H9 (cell line): Measurements from ENCODE around the gene DNAJC7. TPM values are rescaled to one million over a fixed set of nuclear protein-coding genes. Genes with fewer than 3 reads are reported as not detected.

Source experiments
- DNase-seq: peaks from one replicate; pipeline ENCODE4 v3.0.0-alpha.2; 2017
- H2AFZ ChIP-seq: one replicate; pipeline ENCODE4 v1.6.1; 2013; ENCODE audit warnings: mild to moderate bottlenecking, low read length, control low read depth, moderate library complexity
- H2AK5ac ChIP-seq: 2 replicates; pipeline ENCODE4 v1.6.1; 2013; ENCODE audit warnings: low read length, control low read depth, mixed read lengths; ENCODE audit not compliant: insufficient read length
- H2BK120ac ChIP-seq: one replicate; pipeline ENCODE4 v1.6.1; 2013; ENCODE audit warnings: low read depth, mild to moderate bottlenecking, low read length, control low read depth, inconsistent platforms; ENCODE audit not compliant: poor library complexity, severe bottlenecking
- H2BK12ac ChIP-seq: 2 replicates; pipeline ENCODE4 v1.6.1; 2013; ENCODE audit warnings: low read length, control low read depth, mixed read lengths, low read depth; ENCODE audit not compliant: insufficient read length
- H2BK15ac ChIP-seq: 2 replicates; pipeline ENCODE4 v1.6.1; 2013; ENCODE audit warnings: low read depth, low read length, control low read depth
- H2BK20ac ChIP-seq: one replicate; pipeline ENCODE4 v1.6.1; 2013; ENCODE audit warnings: low read depth, mild to moderate bottlenecking, low read length, control low read depth, inconsistent platforms; ENCODE audit not compliant: poor library complexity, severe bottlenecking
- H2BK5ac ChIP-seq: 2 replicates; pipeline ENCODE4 v1.6.1; 2013; ENCODE audit warnings: low read length, control low read depth, mixed read lengths; ENCODE audit not compliant: insufficient read length
- H3K14ac ChIP-seq: 2 replicates; pipeline ENCODE4 v1.6.1; 2013; ENCODE audit warnings: low read length, control low read depth; ENCODE audit not compliant: insufficient read depth
- H3K18ac ChIP-seq: 2 replicates; pipeline ENCODE4 v1.6.1; 2013; ENCODE audit warnings: low read depth, mild to moderate bottlenecking, mixed read lengths, low read length, control low read depth; ENCODE audit not compliant: insufficient read length
- H3K23ac ChIP-seq: 2 replicates; pipeline ENCODE4 v1.6.1; 2013; ENCODE audit warnings: low read length, control low read depth, mixed read lengths, low read depth; ENCODE audit not compliant: insufficient read length
- H3K23me2 ChIP-seq: 2 replicates; pipeline ENCODE4 v1.6.1; 2013; ENCODE audit warnings: low read depth, mild to moderate bottlenecking, mixed read lengths, low read length, control low read depth; ENCODE audit not compliant: insufficient read length, poor library complexity, severe bottlenecking
- H3K27ac ChIP-seq: 2 replicates; pipeline ENCODE4 v1.5.1; 2013; ENCODE audit warnings: low read length, control low read depth, mixed read lengths, low read depth; ENCODE audit not compliant: insufficient read length
- H3K27me3 ChIP-seq: 2 replicates; pipeline ENCODE4 v1.6.1; 2013; ENCODE audit warnings: low read length, control low read depth, inconsistent platforms; ENCODE audit not compliant: insufficient read depth
- H3K4ac ChIP-seq: 2 replicates; pipeline ENCODE4 v1.6.1; 2013; ENCODE audit warnings: low read depth, mild to moderate bottlenecking, control low read depth, inconsistent platforms, low read length, moderate library complexity
- H3K4me1 ChIP-seq: 2 replicates; pipeline ENCODE4 v1.6.1; 2013; ENCODE audit warnings: low read length, control low read depth, inconsistent platforms; ENCODE audit not compliant: insufficient read depth
- H3K4me2 ChIP-seq: 2 replicates; pipeline ENCODE4 v1.6.1; 2013; ENCODE audit warnings: low read length, control low read depth, mixed read lengths; ENCODE audit not compliant: insufficient read length, insufficient read depth
- H3K56ac ChIP-seq: 2 replicates; pipeline ENCODE4 v1.6.1; 2013; ENCODE audit warnings: low read depth, mild to moderate bottlenecking, mixed read lengths, low read length, control low read depth; ENCODE audit not compliant: insufficient read length
- H3K79me1 ChIP-seq: 2 replicates; pipeline ENCODE4 v1.6.1; 2013; ENCODE audit warnings: low read depth, mild to moderate bottlenecking, moderate library complexity, low read length, control low read depth, inconsistent platforms; ENCODE audit not compliant: insufficient read depth, poor library complexity, severe bottlenecking
- H3K79me2 ChIP-seq: 2 replicates; pipeline ENCODE4 v1.6.1; 2013; ENCODE audit warnings: low read length, control low read depth, inconsistent platforms; ENCODE audit not compliant: insufficient read depth
- H3K9ac ChIP-seq: 2 replicates; pipeline ENCODE4 v1.6.1; 2013; ENCODE audit warnings: low read length, control low read depth, mixed read lengths; ENCODE audit not compliant: insufficient read length; ENCODE audit errors: extremely low read depth
- H3K9me3 ChIP-seq: one replicate; pipeline ENCODE4 v1.6.1; 2013; ENCODE audit warnings: low read depth, low read length, inconsistent platforms; ENCODE audit not compliant: control insufficient read depth
- H3T11ph ChIP-seq: one replicate; pipeline ENCODE4 v1.6.1; 2013; ENCODE audit warnings: mild to moderate bottlenecking, low read length, control low read depth, inconsistent platforms
- H4K20me1 ChIP-seq: one replicate; pipeline ENCODE4 v1.6.1; 2013; ENCODE audit not compliant: control insufficient read depth, insufficient read length, insufficient read depth
- H4K5ac ChIP-seq: 2 replicates; pipeline ENCODE4 v1.6.1; 2013; ENCODE audit warnings: low read depth, mild to moderate bottlenecking, mixed read lengths, low read length, control low read depth; ENCODE audit not compliant: insufficient read length
- H4K8ac ChIP-seq: replicated peaks from 2 replicates; pipeline ENCODE4 v1.6.1; 2013; ENCODE audit warnings: low read length, control low read depth, mixed read lengths, low read depth; ENCODE audit not compliant: insufficient read length
- H4K91ac ChIP-seq: 2 replicates; pipeline ENCODE4 v1.6.1; 2013; ENCODE audit warnings: low read depth, mild to moderate bottlenecking, moderate library complexity, mixed read lengths, low read length, control low read depth; ENCODE audit not compliant: insufficient read length
- H3K27ac Mint-ChIP-seq, 3 experiments: 2 replicates in 2 of 3; 3 replicates in 1 of 3; pipeline ENCODE4 v1.8.0; 2020 to 2021; ENCODE audit warnings: mixed read lengths in 3 of 3, mild to moderate bottlenecking in 1 of 3, moderate library complexity in 1 of 3
- H3K27me3 Mint-ChIP-seq: 2 replicates; pipeline ENCODE4 v1.8.0; 2021; ENCODE audit warnings: low read depth, mild to moderate bottlenecking, moderate library complexity, mixed read lengths
- H3K36me3 Mint-ChIP-seq, 3 experiments: 2 replicates in 2 of 3; 3 replicates in 1 of 3; pipeline ENCODE4 v1.8.0; 2020 to 2021; ENCODE audit warnings: low read depth in 3 of 3, mixed read lengths in 3 of 3; ENCODE audit not compliant: insufficient read depth in 1 of 3
- H3K4me1 Mint-ChIP-seq, 2 experiments: 2 replicates each; pipeline ENCODE4 v1.8.0; 2020; ENCODE audit warnings: mixed read lengths in 2 of 2
- H3K4me3 Mint-ChIP-seq, 2 experiments: 2 replicates in 1 of 2; 3 replicates in 1 of 2; pipeline ENCODE4 v1.8.0; 2020 to 2021; ENCODE audit warnings: mild to moderate bottlenecking in 2 of 2, mixed read lengths in 2 of 2, moderate library complexity in 1 of 2
- H3K9me3 Mint-ChIP-seq, 2 experiments: 2 replicates in 1 of 2; 3 replicates in 1 of 2; pipeline ENCODE4 v1.8.0; 2020; ENCODE audit warnings: mild to moderate bottlenecking in 2 of 2, mixed read lengths in 2 of 2, moderate library complexity in 1 of 2
- CTCF ChIP-seq: fragments of 200-600 bp; sonication (generic); conservative IDR thresholded peaks from 3 replicates; pipeline ENCODE4 v1.8.0; 2021; ENCODE audit warnings: antibody characterized with exemption, mild to moderate bottlenecking
- WGBS: extraction: QIAGEN DNeasy Blood & Tissue Kit; methylation state at CpG from one replicate; pipeline ENCODE4 v1.1.7; 2013; ENCODE audit warnings: missing lambda C conversion rate, low lambda C conversion rate, mixed read lengths; ENCODE audit not compliant: insufficient read length; ENCODE audit errors: extremely low coverage; 5-methylcytosine and 5-hydroxymethylcytosine counted together
- total RNA-seq: library from RNA; stranded (reverse); gene quantifications from 2 replicates; pipeline ENCODE4 v1.2.1, GENCODE V29; 2021

The DNAJC7 gene
- total RNA-seq, 1 experiment from 2014 or later: 141 TPM

- peaks cover 15 to 39% (median 31%) of the 10 kb centered on the region in 3 experiments for H3K36me3 Mint-ChIP-seq
- Histone ChIP-seq H2BK12ac (no peak overlapping the region), H2BK15ac (no peak overlapping the region), H3K79me1 (no peaks in the 10 kb centered on the region), H3K9ac (no peak overlapping the region), H2BK5ac (no peak overlapping the region), H2AK5ac (no peak overlapping the region), H3K27ac (no peak overlapping the region), H3K23ac (no peak overlapping the region), H3T11ph (no peak overlapping the region), H3K18ac (no peak overlapping the region), H4K5ac (no peak overlapping the region), H3K14ac (no peak overlapping the region), H3K79me2 (peaks cover 16% of the 10 kb centered on the region; the same call in 1 of the 2 replicates), H2BK120ac (no peak overlapping the region), H4K91ac (no peak overlapping the region), H2BK20ac (no peak overlapping the region), H4K20me1 (no peaks in the 10 kb centered on the region), H3K27me3 (no peaks in the 10 kb centered on the region; the same call in 1 of the 2 replicates), H3K4me2 (no peak overlapping the region), H3K9me3 (no peaks in the 10 kb centered on the region), H3K56ac (no peak overlapping the region), H3K23me2 (peaks cover 14% of the 10 kb centered on the region), H3K4ac (no peak overlapping the region), H3K4me1 (0 out of 2 replicates have a peak, but pooled peaks cover 2% of the 10 kb centered on the region), H2AFZ (no peak overlapping the region), H4K8ac (no peak overlapping the region)
- H3K4me3 Mint-ChIP-seq: peak overlapping the region; percentile 93 to 97; a peak in 4 of 5 replicates
- WGBS: no CpG with 5 or more reads among the region's 4 CpGs
- peaks cover 33 to 40% of the 10 kb centered on the region in 2 experiments for H3K4me1 Mint-ChIP-seq
- H3K27me3 Mint-ChIP-seq: no peaks in the 10 kb centered on the region
- no peaks in the 10 kb centered on the region for H3K9me3 Mint-ChIP-seq
- TF ChIP-seq CTCF: no peak
- H3K27ac Mint-ChIP-seq: peak overlapping the region in 1 of 3 experiments; percentile 14; a peak in 1 of 7 replicates
- DNase-seq: no peak
Measured at GRCh38 chr17:42018988-42019387, 1.7 kb upstream of the DNAJC7 start.
